ENCODE measurements around the gene RABL2A. TPM values are rescaled to one million over a fixed set of nuclear protein-coding genes. Genes with fewer than 3 reads are reported as not detected.

The RABL2A gene
- total RNA-seq, 1 donor from 2014 or later: 28.9 TPM

- Histone ChIP-seq H3K9me3 (no peaks in the 10 kb centered on the region), H3K4me3 (no peak overlapping the region), H3K27ac (no peak overlapping the region), H3K36me3 (no peaks in the 10 kb centered on the region), H3K27me3 (ENCODE audit: low read depth) (no peaks in the 10 kb centered on the region), H3K4me1 (no peaks in the 10 kb centered on the region)
- TF ChIP-seq CTCF (IDR thresholded peaks at IDR 0.05): no peak
- DNase-seq (no peak), ATAC-seq (no peak)
- intact Hi-C loops (cut with DNase I): no loop called here
These were observed 45.4 kb downstream of the RABL2A start for GRCh38 chr2:113672326-113672932.

GRCh38 chr2:113675875-113676274 lies 48.8 kb downstream of the RABL2A start:
- no peaks in the 10 kb centered on the region for H3K9me3 ChIP-seq
- DNase-seq (no peak), ATAC-seq (no peak)
- no peaks in the 10 kb centered on the region for H3K36me3 ChIP-seq
- intact Hi-C loops (cut with DNase I): no loop called here
- H3K27ac ChIP-seq: no peak overlapping the region
- TF ChIP-seq CTCF (IDR thresholded peaks at IDR 0.05): no peak
- no peak overlapping the region for H3K4me3 ChIP-seq
- no peaks in the 10 kb centered on the region for H3K27me3 ChIP-seq (ENCODE audit: low read depth)
- H3K4me1 ChIP-seq: no peaks in the 10 kb centered on the region

GRCh38 chr2:113676623-113677266 lies 49.7 kb downstream of the RABL2A start:
- TF ChIP-seq CTCF (IDR thresholded peaks at IDR 0.05): no peak
- intact Hi-C loops (cut with DNase I): no loop called here
- Histone ChIP-seq H3K9me3 (no peaks in the 10 kb centered on the region), H3K27ac (no peak overlapping the region), H3K4me1 (no peaks in the 10 kb centered on the region), H3K36me3 (no peaks in the 10 kb centered on the region), H3K4me3 (no peak overlapping the region), H3K27me3 (ENCODE audit: low read depth) (no peaks in the 10 kb centered on the region)
- DNase-seq (no peak), ATAC-seq (no peak)

GRCh38 chr2:113677330-113677729 lies 50.3 kb downstream of the RABL2A start:
- H3K9me3 ChIP-seq: no peaks in the 10 kb centered on the region
- DNase-seq (no peak), ATAC-seq (no peak)
- no peak overlapping the region for H3K4me3 ChIP-seq
- no peak overlapping the region for H3K27ac ChIP-seq
- intact Hi-C loops (cut with DNase I): no loop called here
- H3K36me3 ChIP-seq: no peaks in the 10 kb centered on the region
- TF ChIP-seq CTCF (IDR thresholded peaks at IDR 0.05): no peak
- H3K4me1 ChIP-seq: no peaks in the 10 kb centered on the region
- H3K27me3 ChIP-seq (ENCODE audit: low read depth): no peaks in the 10 kb centered on the region

- TF ChIP-seq CTCF (IDR thresholded peaks at IDR 0.05): no peak
- H3K27me3 ChIP-seq (ENCODE audit: low read depth): no peaks in the 10 kb centered on the region
- intact Hi-C loops (cut with DNase I): no loop called here
- no peaks in the 10 kb centered on the region for H3K36me3 ChIP-seq
- ATAC-seq: no peak
- H3K9me3 ChIP-seq: no peaks in the 10 kb centered on the region
- no peaks in the 10 kb centered on the region for H3K4me1 ChIP-seq
- H3K4me3 ChIP-seq: no peak overlapping the region
- DNase-seq: no peak
- no peak overlapping the region for H3K27ac ChIP-seq
These were observed 52.4 kb downstream of the RABL2A start for GRCh38 chr2:113679457-113679856.

Data from lower lobe of right lung (tissue), 2 donors.